ENCODE measurements around the gene APRT.
"Not testable (repeated sequence)": the region's sequence is repeated elsewhere in the genome, so short reads cannot be mapped to it uniquely, and the experiment has no call there.

DNA sequence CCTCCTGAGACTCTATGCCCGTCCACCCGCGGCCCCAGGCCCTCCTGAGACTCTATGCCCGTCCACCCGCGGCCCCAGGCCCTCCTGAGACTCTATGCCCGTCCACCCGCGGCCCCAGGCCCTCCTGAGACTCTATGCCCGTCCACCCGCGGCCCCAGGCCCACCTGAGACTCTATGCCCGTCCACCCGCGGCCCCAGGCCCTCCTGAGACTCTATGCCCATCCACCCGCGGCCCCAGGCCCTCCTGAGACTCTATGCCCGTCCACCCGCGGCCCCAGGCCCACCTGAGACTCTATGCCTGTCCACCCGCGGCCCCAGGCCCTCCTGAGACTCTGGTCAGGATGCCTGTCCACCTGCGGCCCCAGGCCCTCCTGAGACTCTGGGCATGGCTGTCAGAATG is 39.9 kb downstream of the APRT start:
- not testable (repeated sequence) for TF ChIP-seq ZFX (CRISPR knock-in tag; IDR thresholded peaks at IDR 0.05); NFIC (IDR thresholded peaks at IDR 0.05)
- TF ChIP-seq, protein P1, sequence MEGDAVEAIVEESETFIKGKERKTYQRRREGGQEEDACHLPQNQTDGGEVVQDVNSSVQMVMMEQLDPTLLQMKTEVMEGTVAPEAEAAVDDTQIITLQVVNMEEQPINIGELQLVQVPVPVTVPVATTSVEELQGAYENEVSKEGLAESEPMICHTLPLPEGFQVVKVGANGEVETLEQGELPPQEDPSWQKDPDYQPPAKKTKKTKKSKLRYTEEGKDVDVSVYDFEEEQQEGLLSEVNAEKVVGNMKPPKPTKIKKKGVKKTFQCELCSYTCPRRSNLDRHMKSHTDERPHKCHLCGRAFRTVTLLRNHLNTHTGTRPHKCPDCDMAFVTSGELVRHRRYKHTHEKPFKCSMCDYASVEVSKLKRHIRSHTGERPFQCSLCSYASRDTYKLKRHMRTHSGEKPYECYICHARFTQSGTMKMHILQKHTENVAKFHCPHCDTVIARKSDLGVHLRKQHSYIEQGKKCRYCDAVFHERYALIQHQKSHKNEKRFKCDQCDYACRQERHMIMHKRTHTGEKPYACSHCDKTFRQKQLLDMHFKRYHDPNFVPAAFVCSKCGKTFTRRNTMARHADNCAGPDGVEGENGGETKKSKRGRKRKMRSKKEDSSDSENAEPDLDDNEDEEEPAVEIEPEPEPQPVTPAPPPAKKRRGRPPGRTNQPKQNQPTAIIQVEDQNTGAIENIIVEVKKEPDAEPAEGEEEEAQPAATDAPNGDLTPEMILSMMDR (IDR thresholded peaks at IDR 0.05 in 2 of 3, conservative IDR thresholded peaks at IDR 0.05 in 1 of 3; ENCODE audit: insufficient read depth in 2 of 3, low read depth in 1 of 3, low read length in 3 of 3), result not testable (repeated sequence)
